Germinal center (tissue), 1 donor: Measurements from ENCODE around the gene TSFM.

Experiments
- DNase-seq: peaks from one replicate; pipeline ENCODE4 v3.0.0; 2012; ENCODE audit warnings: mixed read lengths, low spot score

TSFM gene

DNA sequence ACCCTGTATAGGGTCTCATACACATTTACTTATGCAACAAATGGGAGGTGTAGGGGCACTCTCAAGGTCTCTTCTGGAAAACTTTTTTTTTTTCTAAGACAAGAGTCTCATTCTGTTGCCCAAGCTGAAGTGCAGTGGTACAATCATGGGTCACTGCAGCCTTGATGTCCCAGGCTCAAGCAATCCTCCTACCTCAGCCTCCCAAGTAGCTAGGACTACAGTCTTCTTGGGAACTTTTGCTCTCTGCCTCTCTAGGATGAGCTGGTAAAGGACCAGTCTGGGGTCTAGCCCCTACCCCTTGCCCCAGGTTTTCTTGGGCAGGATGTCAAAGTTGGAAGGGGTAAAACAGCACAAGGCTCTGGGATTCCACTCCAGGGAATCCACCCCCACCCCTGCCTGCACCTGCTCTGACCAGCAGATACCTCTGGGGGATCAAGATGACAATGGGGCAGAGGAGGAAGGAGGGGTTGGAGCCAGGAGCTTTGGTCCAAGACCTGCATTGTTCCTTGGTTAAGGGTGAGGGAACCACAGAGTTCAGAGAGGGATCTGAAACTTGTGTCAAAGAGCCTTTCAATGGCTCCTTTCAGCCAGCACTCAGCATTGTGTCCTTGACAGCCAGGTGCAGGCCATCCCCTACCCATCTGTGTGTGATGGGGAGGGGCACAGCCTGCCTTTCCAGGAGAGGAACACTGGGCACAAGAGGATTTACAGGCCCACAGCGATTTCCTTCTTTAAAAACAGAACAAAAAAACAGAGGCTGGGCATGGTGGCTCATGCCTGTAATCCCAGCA, 51.7 kb downstream of the TSFM start:
- no peak for DNase-seq

DNA sequence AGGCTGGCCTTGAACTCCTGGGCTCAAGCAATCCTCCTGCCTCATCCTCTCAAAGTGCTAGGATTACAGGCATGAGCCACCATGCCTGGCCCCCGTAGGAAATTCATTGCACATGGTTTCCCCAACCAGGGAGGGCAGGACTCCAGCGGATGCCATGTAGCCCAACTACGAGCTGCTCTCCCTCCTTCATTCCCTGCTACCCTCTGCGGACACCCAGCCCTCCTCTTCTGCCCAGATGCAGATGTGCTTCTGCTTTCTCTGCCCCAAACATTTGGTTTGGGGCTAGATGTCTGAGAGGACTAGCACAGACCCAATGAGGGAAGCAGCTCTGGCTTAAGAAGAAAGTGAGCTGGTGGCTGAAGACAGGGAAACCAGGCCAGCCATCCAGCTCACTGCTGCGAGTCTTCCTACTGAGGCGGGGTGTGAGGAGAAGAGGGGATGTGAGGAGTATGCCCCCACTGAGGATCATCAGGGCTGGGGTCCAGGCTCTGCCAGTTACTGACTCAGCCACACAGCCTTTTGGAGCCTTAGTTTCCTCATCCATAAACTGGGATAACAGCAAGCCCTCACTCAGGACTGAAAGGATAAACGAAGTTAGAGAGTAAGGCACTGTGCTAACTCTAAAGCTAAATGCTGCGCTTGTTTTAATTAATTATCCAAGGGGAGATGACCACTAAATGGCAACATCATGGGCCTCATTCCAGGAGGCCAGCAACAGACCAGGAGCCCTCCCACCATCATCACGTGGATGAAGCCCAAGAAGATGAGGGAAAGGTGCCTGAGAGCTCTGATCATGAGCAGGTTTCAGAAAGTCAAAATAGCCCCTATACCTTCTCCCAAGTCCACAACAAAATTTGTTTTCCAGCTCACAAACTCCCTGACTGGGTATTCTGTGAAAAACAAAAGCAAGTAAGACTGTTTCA, 53.0 kb downstream of the TSFM start:
- no peak for DNase-seq

DNA sequence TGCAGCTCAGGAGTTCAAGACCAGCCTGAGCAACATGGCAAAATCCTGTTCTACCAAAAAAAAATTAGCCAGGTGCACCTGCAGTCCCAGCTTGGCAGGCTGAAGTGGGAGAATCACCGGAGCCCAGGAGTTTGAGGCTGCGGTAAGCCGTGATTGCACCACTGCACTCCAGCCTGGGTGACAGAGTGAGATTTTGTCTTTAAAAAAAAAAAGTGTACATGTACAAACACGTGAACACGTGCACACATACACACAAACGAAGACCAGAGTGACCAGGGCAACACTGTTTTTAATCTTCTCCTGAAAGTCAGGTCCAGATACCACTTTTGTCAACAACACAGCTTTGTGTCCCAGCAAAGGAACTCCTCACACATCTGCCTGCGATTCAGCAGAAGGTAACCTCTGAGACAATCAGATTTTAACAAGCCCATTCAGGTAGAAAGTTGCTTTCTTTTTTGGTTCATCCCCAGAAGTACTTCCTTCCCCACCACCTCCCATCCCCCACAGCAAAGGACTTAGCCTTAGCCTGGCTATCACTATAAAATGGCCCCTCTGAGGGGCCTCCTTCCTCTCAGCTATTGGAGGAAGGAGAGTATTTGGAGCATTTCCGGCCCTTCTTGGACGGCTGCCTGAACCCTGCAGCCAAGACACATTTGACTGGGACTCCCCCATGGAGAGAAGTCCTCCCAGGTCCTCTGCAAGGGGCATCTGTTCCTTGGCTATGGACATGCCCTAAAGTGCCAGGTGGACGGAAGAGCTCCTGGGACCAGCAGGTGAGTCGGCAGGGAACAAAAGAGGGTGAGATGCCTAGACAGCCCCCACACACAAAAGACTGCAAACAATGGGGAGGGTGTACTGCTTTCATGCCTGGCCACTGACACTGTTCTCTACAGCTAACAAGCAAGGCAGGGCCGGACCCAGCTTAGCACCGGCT, 54.1 kb downstream of the TSFM start:
- DNase-seq = peak; percentile 60

DNA sequence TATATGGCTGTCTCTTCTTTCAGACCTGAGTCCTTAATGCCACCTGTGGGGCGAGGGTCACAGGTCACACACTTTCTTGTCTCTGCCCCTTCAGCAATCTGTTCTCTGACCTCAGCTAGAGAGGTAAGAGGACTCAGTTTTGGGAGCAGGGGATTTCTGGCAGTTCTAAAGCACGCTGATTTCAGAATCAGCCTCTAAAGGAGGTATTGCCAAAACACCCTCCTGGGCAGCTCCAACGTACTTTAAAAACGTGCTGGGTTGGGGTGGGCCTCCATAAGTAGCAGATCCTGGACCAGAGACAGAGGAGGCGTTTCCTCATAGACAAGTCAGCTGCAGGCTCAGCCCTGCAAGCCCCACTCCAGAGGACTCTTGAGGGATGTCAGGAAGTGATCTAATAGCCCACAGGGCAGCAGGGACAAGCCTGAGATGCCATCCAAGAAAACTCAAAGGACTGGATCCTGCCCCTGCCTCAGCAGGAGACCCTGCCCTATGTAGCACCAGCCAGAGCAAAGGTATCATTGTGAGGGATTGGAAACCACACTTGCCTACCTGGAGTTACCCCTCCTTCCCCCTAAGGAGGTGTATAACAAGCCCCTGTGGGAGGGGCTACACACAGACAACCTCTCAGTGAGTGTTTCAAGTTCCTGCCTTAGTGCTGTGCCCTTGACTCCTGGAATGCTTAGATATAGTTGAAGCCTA, 55.4 kb downstream of the TSFM start:
- no peak for DNase-seq

DNA sequence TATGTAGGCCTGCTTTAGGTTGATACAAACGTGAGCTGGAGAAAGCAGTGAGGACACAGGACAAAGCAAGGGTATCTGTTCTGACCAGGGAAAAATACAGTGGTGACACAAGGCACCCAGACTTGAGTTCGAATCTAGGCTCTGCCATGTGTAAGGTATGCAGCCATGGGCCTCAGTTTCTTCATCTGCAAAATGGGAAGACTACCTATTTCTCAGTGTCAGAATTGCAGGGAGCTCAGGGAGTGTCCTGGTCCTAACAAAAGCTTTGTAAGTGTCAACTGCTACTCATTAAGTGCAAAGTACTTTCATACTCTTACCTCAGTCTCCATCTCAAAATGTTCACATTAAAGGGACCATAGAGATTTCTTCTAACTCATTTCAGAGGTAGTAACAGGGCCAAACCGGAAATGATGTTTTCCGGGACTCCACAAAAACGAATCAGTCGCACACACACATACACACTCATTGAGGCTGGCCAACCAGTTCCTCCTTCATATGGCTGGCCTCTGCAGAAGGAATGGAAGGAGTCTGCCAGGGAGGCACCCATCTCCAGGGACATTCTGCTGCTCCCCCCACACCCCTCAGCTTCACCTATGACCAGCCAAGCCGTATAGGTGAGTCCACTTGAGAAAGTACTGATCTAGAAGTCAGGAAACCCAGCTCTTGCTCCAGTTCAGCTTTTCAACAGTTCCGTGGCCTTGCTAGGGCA, 56.2 kb downstream of the TSFM start:
- no peak for DNase-seq

DNA sequence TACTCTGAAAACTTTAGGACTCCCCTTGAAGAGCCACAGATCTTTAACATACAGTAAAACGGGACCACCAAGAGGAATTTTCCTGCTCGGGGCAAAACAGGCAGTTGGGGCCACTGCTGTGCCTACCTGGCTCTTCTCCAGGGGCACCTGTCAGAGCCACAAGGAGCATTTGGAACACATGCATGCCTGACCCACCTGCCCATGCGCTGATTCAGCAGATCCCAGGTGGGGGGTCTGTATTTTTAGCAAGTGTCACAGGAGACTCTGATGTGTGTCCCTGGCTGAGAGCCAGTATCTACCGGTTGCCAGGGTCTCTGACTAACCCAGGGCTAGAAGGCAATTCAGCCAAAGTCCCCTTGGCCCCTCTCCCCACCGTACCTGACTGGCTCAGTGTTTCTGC, 57.4 kb downstream of the TSFM start:
- DNase-seq = no peak

DNA sequence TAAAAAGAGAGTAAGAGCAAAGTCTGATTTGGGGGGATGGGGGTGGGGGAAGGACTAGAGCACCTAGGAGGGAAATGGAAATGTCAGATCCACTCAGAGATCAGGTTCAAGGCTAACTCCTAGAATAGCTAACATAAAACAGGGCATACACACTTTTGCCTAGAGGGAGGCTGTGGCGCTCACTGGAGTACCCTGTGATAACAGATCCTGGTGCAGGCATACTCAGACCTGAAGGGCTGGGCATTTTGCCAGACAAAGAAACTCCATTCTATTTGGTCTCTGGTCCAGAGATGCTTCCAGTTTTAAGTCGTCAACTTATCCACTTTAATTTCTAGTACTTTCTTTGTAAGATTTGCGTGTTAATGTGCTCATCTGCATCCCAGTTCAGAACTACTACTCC, 58.1 kb downstream of the TSFM start:
- DNase-seq = no peak

DNA sequence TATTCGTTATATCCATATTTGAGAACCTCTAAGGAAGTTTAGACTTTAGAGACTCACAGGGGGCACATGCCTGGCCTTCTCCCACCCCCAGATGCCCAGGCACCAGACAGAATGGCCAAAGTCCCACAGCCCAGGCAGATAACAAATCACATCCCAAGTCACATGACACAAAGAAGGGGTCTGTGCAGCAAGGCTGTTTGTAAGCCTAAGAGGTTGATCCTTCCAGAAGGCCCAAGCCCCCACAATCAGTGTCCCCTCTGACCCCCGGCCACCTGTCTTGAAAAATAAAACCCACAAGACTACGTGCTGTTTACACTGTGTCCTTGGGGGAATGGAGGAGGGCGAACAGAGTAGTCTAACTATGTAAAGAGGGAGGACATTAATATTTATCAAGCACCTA, 58.9 kb downstream of the TSFM start:
- DNase-seq = no peak

DNA sequence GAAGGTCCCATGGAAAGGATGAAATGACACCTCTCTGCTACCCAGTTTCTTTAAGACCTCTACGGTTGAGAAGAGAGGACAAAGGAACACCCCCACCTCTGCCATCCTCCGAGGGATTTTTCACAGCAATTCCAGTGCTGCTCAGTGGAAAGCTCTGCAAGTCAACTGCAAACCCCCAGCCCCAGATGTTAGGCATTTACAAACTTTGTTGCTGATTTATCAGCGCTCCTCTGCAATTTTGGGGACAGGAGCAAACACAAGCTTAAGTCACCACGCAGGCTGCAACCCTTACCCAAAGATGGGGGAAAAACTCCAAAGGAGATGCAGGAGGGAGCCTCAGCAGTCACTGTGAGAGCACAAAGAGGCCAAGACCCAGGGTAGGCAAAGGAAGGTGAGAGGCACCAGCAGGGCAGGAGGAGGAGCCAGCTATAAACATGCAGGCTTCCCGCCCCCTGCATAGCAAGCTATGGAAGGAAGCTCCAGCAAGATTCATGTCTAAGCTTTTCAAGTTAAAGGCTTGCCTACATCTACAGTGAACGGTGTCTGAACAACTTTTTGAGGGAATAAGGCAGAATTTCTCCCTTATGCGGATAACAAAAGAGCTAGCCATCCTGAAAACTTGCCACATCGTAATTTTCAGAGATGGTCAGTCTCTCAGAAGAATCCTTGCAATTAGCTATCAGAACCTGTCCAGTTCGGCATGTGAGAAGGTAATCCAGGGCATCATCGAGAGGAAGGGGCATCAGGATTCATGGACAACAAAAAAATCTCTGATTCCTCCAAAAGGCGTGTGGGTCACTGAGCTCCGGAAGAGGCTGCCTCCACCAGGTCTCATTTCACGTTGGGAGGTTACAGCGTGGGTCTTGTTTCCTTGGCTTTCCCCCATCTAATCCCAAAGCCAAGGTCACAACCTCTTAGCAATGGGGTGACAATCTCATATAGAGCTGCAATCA, 60.0 kb downstream of the TSFM start:
- no peak for DNase-seq

DNA sequence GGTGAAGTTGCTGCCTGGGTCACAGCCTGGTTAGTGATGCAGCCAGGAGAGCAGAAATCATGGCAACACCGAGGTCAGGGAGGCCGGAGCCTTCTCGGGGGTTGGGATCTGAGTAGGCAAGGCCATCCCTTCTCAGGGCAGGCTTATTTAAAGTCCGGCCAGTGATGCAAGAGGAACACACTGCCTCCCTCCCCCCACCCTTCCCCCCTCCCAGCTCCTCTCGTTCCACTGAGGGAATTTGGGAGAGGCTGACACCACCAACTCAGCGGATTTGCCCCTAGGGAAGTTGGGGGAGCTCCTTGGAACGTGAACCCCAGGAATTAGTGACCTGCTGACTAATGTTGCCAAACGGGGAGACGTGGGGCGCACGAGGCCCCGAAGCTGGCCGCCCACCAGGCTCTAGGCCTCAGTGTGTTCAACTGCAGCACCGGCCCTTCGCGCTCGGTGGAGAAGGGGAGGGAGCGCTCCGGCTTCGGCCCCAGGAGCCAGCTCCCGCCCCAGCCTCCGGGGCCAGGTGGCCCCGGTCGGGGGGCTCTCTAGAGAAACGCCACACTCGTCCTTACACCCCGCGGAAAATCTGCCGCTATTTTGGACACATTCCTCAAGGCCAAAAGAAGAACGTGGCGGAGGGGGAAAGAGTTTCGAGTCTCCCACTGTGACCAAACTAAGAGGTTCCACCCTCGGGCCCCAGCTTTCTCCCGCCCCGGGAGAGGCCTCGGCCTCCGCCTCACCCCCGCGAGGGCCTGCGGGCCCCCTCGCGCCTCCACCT, 62.3 kb downstream of the TSFM start:
- DNase-seq = peak; percentile 48

DNA sequence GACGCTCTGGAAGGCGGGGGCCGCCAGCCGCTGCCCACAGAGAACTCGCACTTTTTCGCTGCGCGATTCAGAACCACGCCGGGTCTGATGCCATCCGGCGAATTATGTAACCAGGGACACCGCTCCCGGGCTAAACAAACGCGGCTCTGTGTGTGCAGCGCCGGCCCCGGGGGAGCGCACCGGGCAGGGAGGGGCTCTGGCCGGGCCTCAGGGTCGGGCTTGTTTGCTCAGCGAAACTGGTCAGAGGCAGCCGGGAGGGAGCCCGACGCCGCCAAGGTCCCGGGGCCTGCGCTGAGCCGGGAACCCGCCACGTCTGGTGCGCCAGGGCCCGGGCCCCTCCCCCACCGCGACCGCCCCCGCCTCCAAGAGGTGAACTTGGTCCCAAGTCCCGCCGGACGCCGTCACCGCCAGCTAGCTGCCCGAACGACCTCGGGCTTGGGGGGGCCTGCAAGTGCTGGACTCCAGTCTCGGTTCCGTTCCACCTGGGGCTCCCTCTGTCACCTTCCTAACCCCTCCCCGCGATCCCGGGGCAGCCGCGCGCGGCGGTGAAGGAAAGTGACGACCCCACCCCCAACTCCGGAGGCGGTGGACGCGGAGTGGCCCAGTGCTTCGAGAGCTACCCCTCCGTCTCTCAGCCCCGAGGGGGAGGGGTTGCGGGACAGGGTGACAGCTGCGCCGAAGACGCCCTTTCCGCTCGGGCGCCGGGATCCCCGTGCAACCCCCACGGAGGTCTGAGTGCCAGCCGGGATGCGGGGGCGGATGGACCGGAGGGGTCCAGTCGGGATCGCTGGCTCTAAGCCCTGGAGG, 63.1 kb downstream of the TSFM start:
- DNase-seq = peak; percentile 73

DNA sequence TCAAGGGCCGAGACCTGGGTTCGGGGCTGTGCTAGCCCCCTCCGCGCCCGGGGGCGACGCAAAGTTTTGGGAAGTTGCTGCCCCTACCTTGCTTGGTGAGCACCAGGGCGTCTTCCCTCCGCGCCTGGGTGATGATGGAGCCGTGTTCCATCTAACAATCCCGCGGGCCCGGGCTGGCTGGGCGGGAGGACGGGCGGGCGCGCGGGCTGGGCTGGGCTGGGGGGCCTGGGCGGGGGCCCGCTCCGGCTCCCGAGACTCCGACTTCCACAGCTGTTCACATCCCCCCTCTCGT, 63.6 kb downstream of the TSFM start:
- DNase-seq = peak; percentile 59

DNA sequence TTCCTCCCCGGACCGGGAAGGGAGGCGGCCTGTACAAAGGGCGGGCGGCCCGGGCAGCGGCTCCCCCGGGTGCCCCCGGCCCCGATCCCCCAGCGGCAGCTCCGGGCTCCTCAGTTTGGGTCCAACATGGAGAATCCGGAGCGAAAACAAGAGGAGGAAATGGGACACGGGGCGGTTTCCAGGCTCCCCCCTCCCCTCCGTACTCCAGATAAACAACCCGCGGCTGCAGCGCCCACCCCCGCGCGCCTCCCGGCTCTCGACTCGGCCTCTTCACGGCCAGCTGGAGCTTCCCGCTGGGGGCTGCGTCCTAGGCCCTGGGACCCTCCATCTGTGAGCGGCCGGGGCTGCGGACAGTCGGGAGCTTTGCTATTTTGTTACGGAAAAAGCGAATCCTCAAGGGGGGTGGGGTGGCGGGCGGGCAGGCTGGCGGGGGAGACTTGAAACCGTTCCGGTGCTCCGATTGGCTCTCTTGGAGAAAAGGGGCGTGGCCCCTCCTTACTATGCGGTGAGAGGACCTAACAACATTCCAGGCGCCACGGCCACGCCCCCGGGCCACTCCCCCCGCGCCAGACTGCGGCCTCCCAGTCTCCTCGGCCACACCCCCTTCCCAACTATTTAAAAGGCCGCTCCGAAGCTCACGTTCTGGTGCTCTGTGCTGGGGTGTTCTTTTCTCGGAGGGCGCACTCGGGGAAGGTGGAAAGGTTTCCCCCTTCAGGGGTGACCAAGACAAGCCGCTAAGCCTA, 64.2 kb downstream of the TSFM start, which contains the start of gene CTDSP2:
CTDSP2 (minus strand) TSS at position 153 of the 743 bp plus-strand sequence. CDS start 294 bp downstream, outside the sequence.
- DNase-seq = peak; percentile 98
